Activated T-helper 17 cell treated with anti-CD3 and anti-CD28 coated beads, Interleukin-2, amount 50 U/mL, for 72 hours (primary cell): ENCODE data around the gene TMEM212. TPM values are rescaled to one million over a fixed set of nuclear protein-coding genes. Genes with fewer than 3 reads are reported as not detected.
A peak's percentile ranks its signal among the peaks of the same experiment; 100 is the strongest.

Experiments
- ATAC-seq: fragments of 150-1000 bp; cut with Tn5 transposase; replicated peaks from 2 replicates; pipeline ENCODE4 v1.10.0; 2021; ENCODE audit warnings: mild to moderate bottlenecking, moderate library complexity
- H3K27ac Mint-ChIP-seq: one replicate; pipeline ENCODE4 v1.8.0; 2022; ENCODE audit warnings: mixed read lengths
- H3K27me3 Mint-ChIP-seq: one replicate; pipeline ENCODE4 v1.8.0; 2022; ENCODE audit warnings: mixed read lengths
- H3K36me3 Mint-ChIP-seq: one replicate; pipeline ENCODE4 v1.8.0; 2022; ENCODE audit warnings: low read depth, mild to moderate bottlenecking, mixed read lengths
- H3K4me1 Mint-ChIP-seq: one replicate; pipeline ENCODE4 v1.8.0; 2022; ENCODE audit warnings: mixed read lengths
- H3K4me3 Mint-ChIP-seq: one replicate; pipeline ENCODE4 v1.8.0; 2022; ENCODE audit warnings: mild to moderate bottlenecking, mixed read lengths
- H3K9me3 Mint-ChIP-seq: one replicate; pipeline ENCODE4 v1.8.0; 2022; ENCODE audit warnings: mixed read lengths
- total RNA-seq, 2 donors: library from RNA; stranded (reverse); gene quantifications; one replicate each; pipeline ENCODE4 v1.2.3, GENCODE V29; 2022

TMEM212 gene
- total RNA-seq, 2 donors from 2014 or later, result not detected

DNA sequence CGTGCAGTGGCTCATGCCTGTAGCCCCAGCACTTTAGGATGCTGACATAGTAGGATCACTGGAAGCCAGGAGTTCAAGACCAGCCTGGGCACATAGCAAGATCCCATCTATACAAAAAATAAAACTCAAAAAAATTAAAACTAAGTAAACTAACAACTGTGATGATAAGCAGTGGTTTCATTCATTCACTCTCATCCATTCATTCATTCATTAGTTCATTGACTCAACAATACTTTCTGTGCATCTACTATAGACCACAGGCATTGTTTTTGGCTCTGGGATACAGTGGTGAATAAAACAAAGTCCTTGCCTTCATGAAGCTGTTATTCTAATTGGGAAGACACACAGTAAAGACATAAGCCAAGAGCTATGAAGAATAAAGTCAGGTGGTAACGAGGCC, 7.5 kb upstream of the TMEM212 start:
- H3K27me3 Mint-ChIP-seq, result peaks cover 5% of the 10 kb centered on the region
- H3K4me1 Mint-ChIP-seq, result no peaks in the 10 kb centered on the region
- no peak overlapping the region for H3K27ac Mint-ChIP-seq
- H3K4me3 Mint-ChIP-seq, result no peak overlapping the region
- no peaks in the 10 kb centered on the region for H3K9me3 Mint-ChIP-seq
- ATAC-seq, result no peak
- H3K36me3 Mint-ChIP-seq, result no peaks in the 10 kb centered on the region

DNA sequence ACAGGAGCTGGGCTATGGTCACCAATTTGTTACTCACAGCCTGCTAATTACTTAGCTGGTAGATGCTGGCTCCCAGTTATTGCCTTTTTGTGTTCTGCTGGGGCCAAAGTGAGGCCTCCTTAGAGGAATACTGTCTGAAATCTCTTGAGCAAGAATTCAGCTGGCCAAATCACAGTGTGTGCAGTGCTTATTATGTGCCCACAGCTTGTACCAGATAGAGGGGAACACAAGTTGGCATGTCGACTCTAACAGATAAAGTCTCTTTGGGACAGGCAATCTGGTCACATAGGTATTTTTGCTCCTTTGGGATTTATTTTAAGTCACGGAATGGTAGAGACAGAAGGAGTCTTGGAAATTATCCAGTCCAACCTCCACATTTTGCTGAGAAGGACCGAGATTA, 6.3 kb upstream of the TMEM212 start:
- Mint-ChIP-seq H3K27ac (no peak overlapping the region), H3K36me3 (no peaks in the 10 kb centered on the region), H3K4me1 (no peaks in the 10 kb centered on the region), H3K9me3 (no peaks in the 10 kb centered on the region), H3K4me3 (no peak overlapping the region), H3K27me3 (peaks cover 5% of the 10 kb centered on the region)
- ATAC-seq, result no peak

- no peak for ATAC-seq
- Mint-ChIP-seq H3K9me3 (no peaks in the 10 kb centered on the region), H3K36me3 (no peaks in the 10 kb centered on the region), H3K4me3 (no peak overlapping the region), H3K4me1 (no peaks in the 10 kb centered on the region), H3K27me3 (peaks cover 5% of the 10 kb centered on the region), H3K27ac (no peak overlapping the region)
Observed at GRCh38 chr3:171837698-171838097, 5.5 kb upstream of the TMEM212 start.

GRCh38 chr3:171838218-171838720, 4.9 kb upstream of the TMEM212 start:
- no peak overlapping the region for H3K4me3 Mint-ChIP-seq
- H3K27ac Mint-ChIP-seq, result no peak overlapping the region
- H3K4me1 Mint-ChIP-seq, result no peaks in the 10 kb centered on the region
- no peak for ATAC-seq
- H3K27me3 Mint-ChIP-seq, result peaks cover 5% of the 10 kb centered on the region
- H3K9me3 Mint-ChIP-seq, result no peaks in the 10 kb centered on the region
- H3K36me3 Mint-ChIP-seq, result no peaks in the 10 kb centered on the region

GRCh38 chr3:171839270-171839669, 3.9 kb upstream of the TMEM212 start:
- Mint-ChIP-seq H3K27ac (no peak overlapping the region), H3K27me3 (peaks cover 5% of the 10 kb centered on the region), H3K9me3 (no peaks in the 10 kb centered on the region), H3K36me3 (no peaks in the 10 kb centered on the region), H3K4me1 (no peaks in the 10 kb centered on the region), H3K4me3 (no peak overlapping the region)
- no peak for ATAC-seq

- H3K36me3 Mint-ChIP-seq, result no peaks in the 10 kb centered on the region
- H3K27ac Mint-ChIP-seq, result no peak overlapping the region
- no peaks in the 10 kb centered on the region for H3K9me3 Mint-ChIP-seq
- no peak for ATAC-seq
- H3K4me1 Mint-ChIP-seq, result no peaks in the 10 kb centered on the region
- peaks cover 5% of the 10 kb centered on the region for H3K27me3 Mint-ChIP-seq
- H3K4me3 Mint-ChIP-seq, result no peak overlapping the region
Observed at GRCh38 chr3:171840445-171840810, 2.7 kb upstream of the TMEM212 start.

GRCh38 chr3:171840811-171841619, 2.1 kb upstream of the TMEM212 start:
- Mint-ChIP-seq H3K36me3 (no peaks in the 10 kb centered on the region), H3K4me1 (peaks cover 3% of the 10 kb centered on the region), H3K27ac (no peak overlapping the region), H3K4me3 (no peak overlapping the region), H3K27me3 (peaks cover 5% of the 10 kb centered on the region), H3K9me3 (no peaks in the 10 kb centered on the region)
- no peak for ATAC-seq

- ATAC-seq, result no peak
- Mint-ChIP-seq H3K27me3 (peaks cover 5% of the 10 kb centered on the region), H3K9me3 (no peaks in the 10 kb centered on the region), H3K4me3 (no peak overlapping the region), H3K27ac (no peak overlapping the region), H3K4me1 (peaks cover 9% of the 10 kb centered on the region), H3K36me3 (no peaks in the 10 kb centered on the region)
Observed at GRCh38 chr3:171841620-171842000, 1.5 kb upstream of the TMEM212 start.

DNA sequence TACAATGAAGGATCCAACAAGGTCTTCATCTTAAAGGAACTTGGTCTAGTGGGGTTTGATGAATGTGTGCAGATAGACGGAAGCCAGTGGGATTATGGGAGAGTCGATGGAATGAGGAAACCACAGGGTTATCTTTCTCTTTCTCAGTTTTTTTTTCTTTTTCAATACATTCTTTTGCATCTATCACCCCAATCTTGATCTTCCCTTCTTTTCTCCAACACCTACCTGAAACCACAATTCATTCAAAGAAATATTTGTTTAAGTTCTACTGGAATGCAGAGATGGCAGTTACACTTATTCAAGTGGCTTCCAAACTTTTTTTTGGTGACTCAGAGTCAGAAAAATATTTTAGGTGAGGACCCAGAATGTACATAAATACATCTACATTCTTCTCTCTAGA, 1.7 kb downstream of the TMEM212 start:
- Mint-ChIP-seq H3K27me3 (peaks cover 4% of the 10 kb centered on the region), H3K27ac (no peak overlapping the region), H3K36me3 (no peaks in the 10 kb centered on the region), H3K4me1 (peaks cover 19% of the 10 kb centered on the region), H3K9me3 (no peaks in the 10 kb centered on the region), H3K4me3 (no peak overlapping the region)
- no peak for ATAC-seq

- Mint-ChIP-seq H3K9me3 (no peaks in the 10 kb centered on the region), H3K4me1 (peaks cover 19% of the 10 kb centered on the region), H3K27me3 (peaks cover 4% of the 10 kb centered on the region), H3K4me3 (no peak overlapping the region), H3K36me3 (no peaks in the 10 kb centered on the region), H3K27ac (peak overlapping the region; percentile 69)
- no peak for ATAC-seq
Observed at GRCh38 chr3:171845481-171846284, 2.5 kb downstream of the TMEM212 start.

- peak; percentile 97 for ATAC-seq
- H3K9me3 Mint-ChIP-seq, result no peaks in the 10 kb centered on the region
- peak overlapping the region; percentile 69 for H3K27ac Mint-ChIP-seq
- no peaks in the 10 kb centered on the region for H3K36me3 Mint-ChIP-seq
- H3K4me3 Mint-ChIP-seq, result peak overlapping the region; percentile 40
- peaks cover 9% of the 10 kb centered on the region for H3K27me3 Mint-ChIP-seq
- H3K4me1 Mint-ChIP-seq, result peaks cover 19% of the 10 kb centered on the region
Observed at GRCh38 chr3:171846597-171846996, 3.4 kb downstream of the TMEM212 start.

- Mint-ChIP-seq H3K9me3 (no peaks in the 10 kb centered on the region), H3K27ac (peak overlapping the region; percentile 69), H3K36me3 (no peaks in the 10 kb centered on the region), H3K27me3 (peaks cover 9% of the 10 kb centered on the region), H3K4me1 (peaks cover 19% of the 10 kb centered on the region), H3K4me3 (peak overlapping the region; percentile 40)
- no peak for ATAC-seq
Observed at GRCh38 chr3:171847133-171847532, 4.0 kb downstream of the TMEM212 start.

DNA sequence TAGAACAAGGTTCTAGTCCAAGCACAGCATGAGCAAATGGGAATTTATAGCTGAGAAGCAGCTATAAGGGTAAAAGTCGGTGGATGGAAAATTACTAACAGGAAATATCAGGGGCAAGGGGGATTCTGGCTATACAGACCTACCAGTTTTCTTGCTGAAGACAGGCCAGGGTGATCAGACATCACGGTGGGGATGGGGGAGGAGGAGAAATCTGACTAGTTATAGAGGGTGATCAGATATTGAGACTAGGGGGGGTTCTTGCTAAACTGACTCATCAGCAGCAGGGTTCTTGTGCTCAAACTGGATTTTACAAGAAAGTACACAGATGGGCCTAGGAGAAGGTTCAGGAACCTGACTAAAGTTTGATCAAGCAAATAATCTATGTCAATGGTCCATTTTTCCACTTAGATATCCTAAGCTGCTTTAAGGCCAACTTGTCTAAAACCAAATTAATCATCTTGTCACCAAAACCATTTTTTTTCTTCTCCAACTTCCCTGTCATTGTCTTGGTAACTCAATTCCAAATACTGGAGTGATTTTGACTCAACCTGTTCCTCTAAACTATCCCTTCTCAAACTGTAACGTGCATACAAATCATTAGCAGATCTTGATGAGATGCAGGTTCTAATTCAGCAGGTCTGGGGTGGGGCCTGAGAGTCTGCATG, 4.6 kb downstream of the TMEM212 start:
- Mint-ChIP-seq H3K27me3 (peaks cover 12% of the 10 kb centered on the region), H3K4me3 (no peak overlapping the region), H3K36me3 (no peaks in the 10 kb centered on the region), H3K9me3 (no peaks in the 10 kb centered on the region), H3K4me1 (peaks cover 19% of the 10 kb centered on the region), H3K27ac (no peak overlapping the region)
- no peak for ATAC-seq

GRCh38 chr3:171849617-171850319, 6.6 kb downstream of the TMEM212 start:
- no peak for ATAC-seq
- H3K27ac Mint-ChIP-seq, result no peak overlapping the region
- peaks cover 5% of the 10 kb centered on the region for H3K9me3 Mint-ChIP-seq
- H3K36me3 Mint-ChIP-seq, result no peaks in the 10 kb centered on the region
- peaks cover 19% of the 10 kb centered on the region for H3K4me1 Mint-ChIP-seq
- peaks cover 16% of the 10 kb centered on the region for H3K27me3 Mint-ChIP-seq
- H3K4me3 Mint-ChIP-seq, result no peak overlapping the region
